Measurements from ENCODE around the gene ACOT8.

The ACOT8 gene

DNA sequence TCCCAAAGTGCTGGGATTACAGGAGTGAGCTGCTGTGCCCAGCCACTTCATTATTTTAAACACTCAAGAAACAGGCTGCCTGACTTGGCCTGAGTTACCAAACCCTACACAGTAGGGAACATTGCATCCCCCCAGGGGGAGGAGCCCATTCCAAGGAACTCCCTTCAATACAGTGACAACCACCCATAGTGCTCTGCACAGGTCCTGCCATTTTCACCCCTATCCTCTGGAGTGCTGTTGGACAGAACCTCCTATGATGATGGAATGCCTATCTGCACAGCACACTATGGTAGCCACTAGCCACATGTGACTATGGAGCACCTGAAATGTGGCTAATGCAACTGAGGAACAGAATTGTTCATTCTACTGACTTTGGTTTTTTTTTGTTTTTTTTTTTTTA, 11.7 kb downstream of the ACOT8 start:
- H3K4me3 ChIP-seq (ENCODE audit: control insufficient read depth, low read depth, low read length), result no peak overlapping the region
- TF ChIP-seq, protein P1, sequence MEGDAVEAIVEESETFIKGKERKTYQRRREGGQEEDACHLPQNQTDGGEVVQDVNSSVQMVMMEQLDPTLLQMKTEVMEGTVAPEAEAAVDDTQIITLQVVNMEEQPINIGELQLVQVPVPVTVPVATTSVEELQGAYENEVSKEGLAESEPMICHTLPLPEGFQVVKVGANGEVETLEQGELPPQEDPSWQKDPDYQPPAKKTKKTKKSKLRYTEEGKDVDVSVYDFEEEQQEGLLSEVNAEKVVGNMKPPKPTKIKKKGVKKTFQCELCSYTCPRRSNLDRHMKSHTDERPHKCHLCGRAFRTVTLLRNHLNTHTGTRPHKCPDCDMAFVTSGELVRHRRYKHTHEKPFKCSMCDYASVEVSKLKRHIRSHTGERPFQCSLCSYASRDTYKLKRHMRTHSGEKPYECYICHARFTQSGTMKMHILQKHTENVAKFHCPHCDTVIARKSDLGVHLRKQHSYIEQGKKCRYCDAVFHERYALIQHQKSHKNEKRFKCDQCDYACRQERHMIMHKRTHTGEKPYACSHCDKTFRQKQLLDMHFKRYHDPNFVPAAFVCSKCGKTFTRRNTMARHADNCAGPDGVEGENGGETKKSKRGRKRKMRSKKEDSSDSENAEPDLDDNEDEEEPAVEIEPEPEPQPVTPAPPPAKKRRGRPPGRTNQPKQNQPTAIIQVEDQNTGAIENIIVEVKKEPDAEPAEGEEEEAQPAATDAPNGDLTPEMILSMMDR (IDR thresholded peaks at IDR 0.05; ENCODE audit: control insufficient read depth, insufficient read depth, low read depth, low read length, missing control alignments), result no peak
- no peak for DNase-seq (ENCODE audit: low read depth)

GRCh38 chr20:45843506-45843905, 13.7 kb downstream of the ACOT8 start:
- no peak for DNase-seq (ENCODE audit: low read depth)
- TF ChIP-seq, protein P1 (IDR thresholded peaks at IDR 0.05; ENCODE audit: control insufficient read depth, insufficient read depth, low read depth, low read length, missing control alignments), result no peak
- no peak overlapping the region for H3K4me3 ChIP-seq (ENCODE audit: control insufficient read depth, low read depth, low read length)

DNA sequence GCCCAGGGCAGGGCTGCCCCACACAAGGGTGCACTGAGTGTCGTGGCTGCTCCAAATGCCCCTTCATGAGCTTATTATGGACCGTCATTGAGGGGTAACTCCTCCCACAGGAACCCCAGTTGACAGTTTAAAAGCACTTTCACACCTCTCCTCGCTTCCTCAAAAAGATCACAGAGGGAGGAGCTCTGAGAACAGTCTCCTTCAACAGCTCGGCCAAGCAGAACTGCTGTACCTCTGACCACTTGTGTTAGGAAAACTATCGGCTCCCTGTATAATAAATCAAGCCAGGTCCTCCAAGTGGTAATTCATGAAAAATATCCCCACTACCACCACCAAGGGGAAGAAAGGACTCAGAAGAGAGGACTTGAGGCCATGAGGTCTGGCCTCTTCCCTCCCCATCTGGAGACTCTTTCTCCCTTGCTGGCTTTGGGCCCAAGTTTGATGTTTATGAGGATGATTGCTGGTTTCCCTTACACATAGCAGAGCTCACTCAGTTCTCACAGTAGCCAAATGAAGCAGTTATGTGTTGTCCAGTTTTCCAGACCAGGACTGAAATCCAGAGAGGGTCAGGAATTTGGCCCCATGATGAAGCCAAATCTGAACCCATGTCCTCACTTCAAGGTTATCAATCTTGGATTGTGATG, 14.9 kb downstream of the ACOT8 start:
- TF ChIP-seq, protein P1 (IDR thresholded peaks at IDR 0.05; ENCODE audit: control insufficient read depth, insufficient read depth, low read depth, low read length, missing control alignments), result no peak
- H3K4me3 ChIP-seq (ENCODE audit: control insufficient read depth, low read depth, low read length), result no peak overlapping the region
- peak; percentile 55 for DNase-seq (ENCODE audit: low read depth)

DNA sequence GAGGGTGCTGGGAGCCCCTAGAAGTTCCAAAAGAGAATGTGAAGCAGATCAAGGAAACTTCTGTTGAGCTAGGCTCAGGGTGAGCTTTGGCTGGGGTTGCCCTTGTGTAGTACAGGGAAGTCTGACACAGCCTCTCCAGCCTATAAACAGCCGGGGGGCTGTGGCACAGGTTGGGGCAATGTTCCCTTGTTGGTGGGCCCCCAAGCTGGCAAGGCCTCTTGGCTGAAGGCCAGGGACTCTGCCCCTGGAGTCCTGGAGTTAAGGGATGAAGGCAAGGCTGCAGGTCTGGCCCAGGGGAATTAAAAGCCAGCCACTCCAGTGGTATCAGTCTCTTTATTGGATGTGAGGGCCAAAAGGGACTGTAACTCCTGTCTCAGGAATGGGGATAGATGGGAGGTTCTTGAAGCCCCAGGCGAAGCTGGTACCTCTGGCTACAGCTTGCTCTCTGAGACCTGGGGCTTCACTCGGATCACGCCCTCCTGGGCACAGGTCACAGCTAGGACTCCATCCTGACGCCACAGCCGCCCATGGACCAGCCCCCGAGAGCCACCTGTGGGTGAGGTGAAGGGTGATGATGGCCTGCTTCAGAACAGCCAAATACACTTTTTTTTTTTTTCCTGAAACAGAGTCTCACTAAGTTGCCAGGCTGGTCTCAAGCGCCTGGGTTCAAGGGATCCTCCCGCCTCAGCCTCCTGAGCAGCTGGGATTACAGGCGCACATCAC, 15.6 kb downstream of the ACOT8 start:
- H3K4me3 ChIP-seq (ENCODE audit: control insufficient read depth, low read depth, low read length), result no peak overlapping the region
- DNase-seq (ENCODE audit: low read depth), result no peak
- TF ChIP-seq, protein P1 (IDR thresholded peaks at IDR 0.05; ENCODE audit: control insufficient read depth, insufficient read depth, low read depth, low read length, missing control alignments), result no peak

GRCh38 chr20:45840700-45841198, 16.4 kb downstream of the ACOT8 start:
- TF ChIP-seq, protein P1 (IDR thresholded peaks at IDR 0.05; ENCODE audit: control insufficient read depth, insufficient read depth, low read depth, low read length, missing control alignments), result no peak
- DNase-seq (ENCODE audit: low read depth), result no peak
- H3K4me3 ChIP-seq (ENCODE audit: control insufficient read depth, low read depth, low read length), result no peak overlapping the region

DNA sequence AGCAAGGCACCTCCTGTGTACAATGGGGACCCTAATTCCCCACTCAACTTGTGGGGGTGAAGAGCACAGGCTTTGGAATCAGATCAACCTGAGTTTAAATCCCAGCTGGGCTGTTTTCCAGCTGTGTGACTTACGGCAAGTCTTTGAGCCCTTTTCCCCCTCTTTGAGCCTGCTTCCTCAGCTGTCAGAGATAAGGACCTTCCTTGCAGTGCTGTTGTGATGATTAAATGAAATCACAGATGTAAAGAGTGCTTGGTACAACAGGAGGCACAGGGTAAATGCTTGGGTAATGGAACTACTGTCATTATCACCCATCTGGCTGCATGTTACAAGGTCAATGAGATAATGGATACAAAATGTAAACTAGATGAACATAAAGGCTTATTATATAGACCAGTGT, 20.4 kb downstream of the ACOT8 start:
- no peak overlapping the region for H3K4me3 ChIP-seq (ENCODE audit: control insufficient read depth, low read depth, low read length)
- no peak for DNase-seq (ENCODE audit: low read depth)
- TF ChIP-seq, protein P1 (IDR thresholded peaks at IDR 0.05; ENCODE audit: control insufficient read depth, insufficient read depth, low read depth, low read length, missing control alignments), result no peak
